Choroid plexus epithelial cell (primary cell): Measurements from ENCODE around the gene TADA2B.

Experiments
- DNase-seq: peaks from one replicate; pipeline ENCODE4 v3.0.0-alpha.2; 2010; ENCODE audit warnings: low read depth
- H3K4me3 ChIP-seq: 2 replicates; pipeline ENCODE4 v1.5.1; 2011; ENCODE audit warnings: low read depth, mild to moderate bottlenecking, control low read depth, low read length, moderate library complexity
- TF ChIP-seq, protein P1 (sequence below): conservative IDR thresholded peaks from 2 replicates; pipeline ENCODE4 v1.5.1; 2011; ENCODE audit warnings: low read depth, mild to moderate bottlenecking, control low read depth, inconsistent platforms, low read length, moderate library complexity

The TADA2B gene

DNA sequence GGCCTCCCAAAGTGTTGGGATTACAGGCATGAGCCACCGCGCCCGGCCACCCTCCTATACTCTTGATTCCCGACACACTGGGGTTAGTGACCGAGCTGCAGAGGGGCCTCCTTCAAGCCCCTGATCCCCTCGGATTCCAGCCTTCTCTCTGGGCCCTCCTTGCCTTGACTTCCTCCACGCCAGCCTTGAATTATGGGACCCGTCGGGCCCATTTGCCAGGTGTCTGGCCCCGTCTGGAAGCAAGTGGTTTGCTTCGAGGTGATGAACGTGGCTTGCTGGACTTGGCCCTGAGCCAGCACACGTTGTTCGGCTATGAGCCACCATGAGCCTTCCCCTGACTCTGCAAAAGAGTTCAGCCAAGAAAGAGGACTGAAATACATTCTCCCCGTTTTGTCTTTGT, 62.1 kb downstream of the TADA2B start:
- TF ChIP-seq, protein P1, sequence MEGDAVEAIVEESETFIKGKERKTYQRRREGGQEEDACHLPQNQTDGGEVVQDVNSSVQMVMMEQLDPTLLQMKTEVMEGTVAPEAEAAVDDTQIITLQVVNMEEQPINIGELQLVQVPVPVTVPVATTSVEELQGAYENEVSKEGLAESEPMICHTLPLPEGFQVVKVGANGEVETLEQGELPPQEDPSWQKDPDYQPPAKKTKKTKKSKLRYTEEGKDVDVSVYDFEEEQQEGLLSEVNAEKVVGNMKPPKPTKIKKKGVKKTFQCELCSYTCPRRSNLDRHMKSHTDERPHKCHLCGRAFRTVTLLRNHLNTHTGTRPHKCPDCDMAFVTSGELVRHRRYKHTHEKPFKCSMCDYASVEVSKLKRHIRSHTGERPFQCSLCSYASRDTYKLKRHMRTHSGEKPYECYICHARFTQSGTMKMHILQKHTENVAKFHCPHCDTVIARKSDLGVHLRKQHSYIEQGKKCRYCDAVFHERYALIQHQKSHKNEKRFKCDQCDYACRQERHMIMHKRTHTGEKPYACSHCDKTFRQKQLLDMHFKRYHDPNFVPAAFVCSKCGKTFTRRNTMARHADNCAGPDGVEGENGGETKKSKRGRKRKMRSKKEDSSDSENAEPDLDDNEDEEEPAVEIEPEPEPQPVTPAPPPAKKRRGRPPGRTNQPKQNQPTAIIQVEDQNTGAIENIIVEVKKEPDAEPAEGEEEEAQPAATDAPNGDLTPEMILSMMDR, result no peak
- peak; percentile 34 for DNase-seq
- no peak overlapping the region for H3K4me3 ChIP-seq

- no peak for DNase-seq
- TF ChIP-seq, protein P1, result no peak
- H3K4me3 ChIP-seq, result no peak overlapping the region
These were observed 64.2 kb downstream of the TADA2B start for GRCh38 chr4:7107166-7107905.
